ENCODE data around the gene ACSM5. TPM values are rescaled to one million over a fixed set of nuclear protein-coding genes. Genes with fewer than 3 reads are reported as not detected.
"Not testable (repeated sequence)": the region's sequence is repeated elsewhere in the genome, so short reads cannot be mapped to it uniquely, and the experiment has no call there.

ACSM5 gene
- total RNA-seq, 1 donor from 2014 or later = not detected

DNA sequence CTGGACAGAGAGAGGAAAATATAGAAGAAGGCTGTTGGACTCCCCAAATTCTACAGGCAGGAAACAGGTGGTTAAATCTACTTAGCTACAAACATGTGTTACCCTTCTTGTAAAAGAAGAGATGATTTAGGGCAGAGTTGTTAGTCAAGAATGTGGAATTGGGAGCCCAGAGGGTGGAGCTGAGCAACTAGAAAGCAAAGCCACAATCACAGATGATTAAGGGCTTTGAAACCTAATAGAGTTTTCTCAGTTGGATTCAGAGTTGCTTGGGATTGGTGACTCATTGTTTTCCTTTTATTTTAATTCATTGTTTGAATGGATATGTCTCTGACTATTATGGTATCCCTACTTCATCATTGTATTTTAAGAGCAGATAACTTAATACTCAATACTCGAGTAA is 6.2 kb downstream of the ACSM5 start:
- DNase-seq = no peak
- H3K27me3 Mint-ChIP-seq = peaks cover 8% of the 10 kb centered on the region
- H3K4me3 Mint-ChIP-seq = no peak overlapping the region
- H3K9me3 Mint-ChIP-seq = no peaks in the 10 kb centered on the region
- no peak overlapping the region for H3K27ac Mint-ChIP-seq
- no peaks in the 10 kb centered on the region for H3K36me3 Mint-ChIP-seq (ENCODE audit: low read depth)
- intact Hi-C loops (cut with micrococcal nuclease) = no loop called here
- H3K4me1 Mint-ChIP-seq = no peaks in the 10 kb centered on the region

- H3K4me1 Mint-ChIP-seq; H3K27ac Mint-ChIP-seq; H3K36me3 Mint-ChIP-seq (ENCODE audit: low read depth); H3K4me3 Mint-ChIP-seq; DNase-seq; H3K27me3 Mint-ChIP-seq; intact Hi-C loops (cut with micrococcal nuclease); H3K9me3 Mint-ChIP-seq: not testable (repeated sequence)
These were observed 9.8 kb downstream of the ACSM5 start for GRCh38 chr16:20419093-20419492.

DNA sequence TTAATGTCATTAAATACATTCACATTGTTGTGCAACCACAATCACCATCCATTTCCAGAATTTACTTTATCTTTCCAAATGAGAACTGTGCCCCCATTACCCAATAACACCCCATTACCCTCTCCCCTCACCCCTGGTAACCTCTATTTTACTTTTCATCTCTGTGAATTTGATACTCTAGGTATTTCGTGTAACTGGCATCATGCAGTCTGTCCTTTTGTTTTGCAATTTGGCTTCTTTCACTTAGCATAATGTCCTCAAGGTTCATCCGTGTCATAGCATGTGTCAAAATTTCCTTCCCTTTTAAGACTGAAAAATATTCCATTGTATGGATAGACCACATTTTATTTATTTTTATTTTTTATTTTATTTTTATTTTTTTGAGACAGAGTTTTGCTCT is 12.4 kb downstream of the ACSM5 start:
- DNase-seq; H3K36me3 Mint-ChIP-seq (ENCODE audit: low read depth); H3K9me3 Mint-ChIP-seq; H3K27ac Mint-ChIP-seq; H3K27me3 Mint-ChIP-seq; H3K4me1 Mint-ChIP-seq; intact Hi-C loops (cut with micrococcal nuclease); H3K4me3 Mint-ChIP-seq: not testable (repeated sequence)

DNA sequence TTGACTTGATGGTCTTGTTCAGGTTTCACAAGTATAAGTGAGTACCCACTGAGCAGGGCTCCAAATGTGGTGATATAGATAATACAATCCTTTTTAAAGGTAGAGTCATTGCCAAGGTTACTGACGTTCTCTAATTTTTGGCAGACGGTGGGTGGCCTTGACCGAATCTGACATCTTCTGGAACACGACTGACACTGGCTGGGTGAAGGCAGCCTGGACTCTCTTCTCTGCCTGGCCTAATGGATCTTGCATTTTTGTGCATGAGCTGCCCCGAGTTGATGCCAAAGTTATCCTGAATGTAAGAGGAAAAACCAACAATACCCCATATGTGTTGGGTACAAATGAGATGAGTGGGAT is 14.4 kb downstream of the ACSM5 start:
- intact Hi-C loops (cut with micrococcal nuclease); H3K27ac Mint-ChIP-seq; H3K4me1 Mint-ChIP-seq; H3K4me3 Mint-ChIP-seq; DNase-seq; H3K36me3 Mint-ChIP-seq (ENCODE audit: low read depth); H3K27me3 Mint-ChIP-seq; H3K9me3 Mint-ChIP-seq: not testable (repeated sequence)

DNA sequence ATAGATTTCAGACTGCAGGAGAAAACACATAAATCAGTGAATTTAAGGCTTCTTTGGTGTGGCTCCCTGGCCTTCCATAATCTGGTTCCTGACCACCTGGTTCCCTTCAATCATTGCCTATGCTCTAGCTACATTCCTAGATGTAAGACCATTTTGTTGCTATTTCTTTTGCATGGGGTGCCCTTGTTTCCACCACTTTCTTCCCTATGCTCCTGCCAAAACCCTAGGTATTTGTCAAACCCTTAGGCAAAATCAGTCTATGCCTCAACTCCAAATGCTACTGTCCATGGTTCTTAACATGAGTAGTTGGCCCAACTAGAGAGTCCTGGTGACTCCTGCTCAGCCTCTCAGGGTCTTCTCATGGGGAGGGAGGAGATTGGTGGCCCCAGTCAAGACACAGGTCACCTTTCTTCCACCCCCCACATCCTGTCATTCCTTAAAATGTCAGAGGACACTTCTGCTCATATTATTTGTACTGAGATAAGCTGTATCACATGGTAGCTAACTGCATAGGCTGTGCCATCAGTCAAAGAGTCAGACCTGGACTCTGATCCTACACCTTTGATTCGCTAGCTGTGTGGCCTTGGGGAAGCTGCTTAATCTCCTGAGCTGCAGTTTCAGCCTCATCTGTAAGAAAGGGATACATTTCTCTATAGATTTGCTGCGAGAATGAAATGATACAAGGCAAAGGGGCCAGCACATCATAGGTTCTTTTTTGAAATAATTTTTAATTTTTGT is 15.0 kb downstream of the ACSM5 start:
- no peaks in the 10 kb centered on the region for H3K27me3 Mint-ChIP-seq

DNA sequence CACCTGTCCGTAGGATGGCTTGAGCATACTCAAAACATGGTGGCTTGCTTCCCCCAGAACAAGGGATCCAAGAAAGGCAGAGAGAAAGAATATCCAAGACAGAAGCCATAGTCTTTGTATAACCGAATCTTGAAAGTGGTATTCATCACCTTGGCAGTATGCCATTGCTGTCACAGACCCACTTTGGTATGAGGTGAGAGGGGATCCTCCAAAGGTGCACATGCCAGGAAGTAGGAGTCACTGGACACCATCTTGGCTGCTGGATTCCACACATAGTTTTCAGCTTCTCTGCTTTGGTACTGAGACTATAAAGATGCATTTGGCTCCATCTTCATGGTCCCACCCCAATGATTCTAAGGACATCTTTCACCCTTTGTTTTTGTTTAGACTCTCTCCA is 18.1 kb downstream of the ACSM5 start:
- H3K9me3 Mint-ChIP-seq; H3K27ac Mint-ChIP-seq; DNase-seq; intact Hi-C loops (cut with micrococcal nuclease); H3K27me3 Mint-ChIP-seq; H3K4me3 Mint-ChIP-seq; H3K36me3 Mint-ChIP-seq (ENCODE audit: low read depth); H3K4me1 Mint-ChIP-seq: not testable (repeated sequence)

More for the DNA sequence above, 15.0 kb downstream of the ACSM5 start:
- Mint-ChIP-seq H3K4me1 (no peaks in the 10 kb centered on the region), H3K36me3 (ENCODE audit: low read depth) (no peaks in the 10 kb centered on the region), H3K4me3 (no peak overlapping the region), H3K27ac (no peak overlapping the region), H3K9me3 (no peaks in the 10 kb centered on the region)
- no peak for DNase-seq
- intact Hi-C loops (cut with micrococcal nuclease) = no loop called here

- intact Hi-C loops (cut with micrococcal nuclease); H3K4me1 Mint-ChIP-seq; H3K36me3 Mint-ChIP-seq (ENCODE audit: low read depth); H3K4me3 Mint-ChIP-seq; DNase-seq; H3K9me3 Mint-ChIP-seq; H3K27me3 Mint-ChIP-seq; H3K27ac Mint-ChIP-seq: not testable (repeated sequence)
These were observed 20.2 kb downstream of the ACSM5 start for GRCh38 chr16:20429499-20429898.

DNA sequence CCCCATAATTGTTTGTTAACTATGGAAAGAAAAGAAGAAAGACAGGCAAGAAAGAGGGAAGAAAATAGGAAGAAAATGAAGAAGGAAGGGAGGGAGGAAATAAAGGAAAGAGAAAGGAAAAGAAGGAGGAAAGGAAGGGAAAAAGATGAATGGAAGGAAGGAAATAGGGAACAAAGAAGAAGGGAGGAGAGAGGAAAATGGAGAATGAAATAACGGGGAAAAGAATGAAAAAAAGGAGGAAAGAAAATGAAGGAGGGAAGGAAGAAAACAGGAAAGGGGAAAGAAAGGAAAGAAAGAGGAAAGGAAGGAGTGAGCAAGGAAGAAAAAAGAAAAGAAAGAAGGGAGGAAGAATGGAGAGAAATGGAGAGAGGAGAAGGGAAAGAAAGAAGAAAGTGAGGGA is 21.1 kb downstream of the ACSM5 start:
- H3K9me3 Mint-ChIP-seq; H3K4me1 Mint-ChIP-seq; H3K27me3 Mint-ChIP-seq; H3K4me3 Mint-ChIP-seq; DNase-seq; H3K36me3 Mint-ChIP-seq (ENCODE audit: low read depth); H3K27ac Mint-ChIP-seq; intact Hi-C loops (cut with micrococcal nuclease): not testable (repeated sequence)

DNA sequence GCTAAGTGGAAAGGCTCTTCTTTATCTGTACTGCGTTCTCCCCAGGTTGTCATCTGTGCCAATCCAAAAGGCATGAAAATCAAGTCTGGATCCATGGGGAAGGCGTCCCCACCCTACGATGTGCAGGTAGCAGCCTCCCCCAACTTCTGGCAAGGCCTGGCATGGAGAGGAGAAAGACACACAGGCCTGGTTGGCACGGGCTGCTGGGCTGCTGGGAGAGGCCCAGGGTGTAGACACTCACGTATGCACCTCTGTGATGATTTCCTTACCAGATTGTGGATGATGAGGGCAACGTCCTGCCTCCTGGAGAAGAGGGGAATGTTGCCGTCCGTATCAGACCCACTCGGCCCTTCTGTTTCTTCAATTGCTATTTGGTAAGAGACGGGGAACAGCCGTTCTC is 21.6 kb downstream of the ACSM5 start:
- H3K27ac Mint-ChIP-seq = no peak overlapping the region
- H3K36me3 Mint-ChIP-seq (ENCODE audit: low read depth) = no peaks in the 10 kb centered on the region
- intact Hi-C loops (cut with micrococcal nuclease) = no loop called here
- H3K4me1 Mint-ChIP-seq = no peaks in the 10 kb centered on the region
- H3K4me3 Mint-ChIP-seq = no peak overlapping the region
- H3K27me3 Mint-ChIP-seq = peaks cover 2% of the 10 kb centered on the region
- DNase-seq = no peak
- H3K9me3 Mint-ChIP-seq = no peaks in the 10 kb centered on the region

DNA sequence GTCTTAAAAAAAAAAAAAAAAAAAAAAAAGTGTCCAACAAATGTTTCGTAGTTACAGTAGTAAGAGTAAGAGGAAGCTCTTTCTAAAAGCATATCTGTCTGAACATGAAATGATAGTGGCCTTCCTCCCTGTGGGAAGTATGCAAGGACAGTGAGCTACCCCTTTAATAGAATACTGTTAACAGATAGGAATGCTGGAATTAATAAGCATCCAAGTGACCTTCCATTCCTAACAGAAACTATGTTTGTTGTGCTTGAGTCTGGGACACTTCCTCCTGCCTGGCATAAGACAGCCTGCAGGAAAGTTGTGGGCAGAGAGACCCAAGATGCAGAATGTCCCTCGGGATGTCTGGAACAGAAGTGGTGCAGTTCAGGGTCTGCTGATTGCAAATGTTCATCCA is 29.6 kb downstream of the ACSM5 start:
- intact Hi-C loops (cut with micrococcal nuclease) = not testable (repeated sequence)

GRCh38 chr16:20439820-20440231 is 30.5 kb downstream of the ACSM5 start:
- H3K36me3 Mint-ChIP-seq (ENCODE audit: low read depth); H3K9me3 Mint-ChIP-seq; H3K4me1 Mint-ChIP-seq; H3K27ac Mint-ChIP-seq; intact Hi-C loops (cut with micrococcal nuclease); H3K27me3 Mint-ChIP-seq; H3K4me3 Mint-ChIP-seq; DNase-seq: not testable (repeated sequence)

More for the DNA sequence above, 29.6 kb downstream of the ACSM5 start:
- H3K36me3 Mint-ChIP-seq (ENCODE audit: low read depth); H3K9me3 Mint-ChIP-seq; H3K27ac Mint-ChIP-seq; DNase-seq; H3K27me3 Mint-ChIP-seq; H3K4me3 Mint-ChIP-seq; H3K4me1 Mint-ChIP-seq: not testable (repeated sequence)

DNA sequence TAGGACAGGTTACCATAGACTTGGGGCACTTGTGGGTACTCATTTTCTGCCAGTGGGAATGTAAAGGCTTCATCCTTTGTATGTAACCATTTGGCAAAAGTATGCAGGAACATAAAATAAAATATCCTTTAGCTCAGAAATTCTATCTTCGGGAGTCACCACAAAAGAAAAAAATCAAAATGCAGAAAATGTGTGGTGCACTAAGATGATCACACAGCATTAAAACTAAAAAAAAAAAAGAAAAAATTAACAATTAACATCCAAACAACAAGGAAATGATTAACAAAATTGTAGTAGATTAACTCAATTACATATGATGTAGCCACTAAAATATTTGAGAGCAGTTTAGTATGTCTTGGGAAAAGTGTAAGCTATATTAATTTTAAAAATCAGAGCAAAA is 31.4 kb downstream of the ACSM5 start:
- H3K36me3 Mint-ChIP-seq (ENCODE audit: low read depth); intact Hi-C loops (cut with micrococcal nuclease); H3K4me3 Mint-ChIP-seq: not testable (repeated sequence)

GRCh38 chr16:20441191-20441590 is 31.9 kb downstream of the ACSM5 start:
- DNase-seq = no peak
- no peaks in the 10 kb centered on the region for H3K36me3 Mint-ChIP-seq (ENCODE audit: low read depth)
- no peak overlapping the region for H3K4me3 Mint-ChIP-seq
- no peaks in the 10 kb centered on the region for H3K4me1 Mint-ChIP-seq
- no peaks in the 10 kb centered on the region for H3K9me3 Mint-ChIP-seq
- no peak overlapping the region for H3K27ac Mint-ChIP-seq
- no peaks in the 10 kb centered on the region for H3K27me3 Mint-ChIP-seq
- intact Hi-C loops (cut with micrococcal nuclease) = no loop called here

More for the DNA sequence above, 31.4 kb downstream of the ACSM5 start:
- not testable (repeated sequence) for DNase-seq, H3K27me3 Mint-ChIP-seq, H3K4me1 Mint-ChIP-seq, H3K9me3 Mint-ChIP-seq, H3K27ac Mint-ChIP-seq

DNA sequence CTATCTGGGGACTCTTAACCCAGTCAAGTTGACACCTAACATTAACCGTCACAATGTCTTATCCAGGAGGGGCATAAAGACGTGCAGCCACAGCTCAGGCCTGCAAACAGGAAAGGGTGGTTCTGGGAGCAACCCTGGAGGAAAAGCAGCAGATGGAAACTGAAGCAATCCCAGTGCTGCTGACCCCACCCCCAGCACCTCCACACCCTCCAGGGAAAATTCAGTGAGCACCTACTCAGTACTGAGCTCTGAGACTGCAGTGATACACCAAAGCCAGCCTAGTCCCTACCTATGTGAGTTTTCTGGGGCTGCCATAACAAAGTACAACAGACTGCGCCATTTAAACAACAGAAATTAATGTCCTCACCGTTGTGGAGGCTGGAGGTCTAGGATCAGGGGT is 32.5 kb downstream of the ACSM5 start:
- H3K4me1 Mint-ChIP-seq; H3K9me3 Mint-ChIP-seq; DNase-seq; intact Hi-C loops (cut with micrococcal nuclease); H3K27ac Mint-ChIP-seq; H3K4me3 Mint-ChIP-seq; H3K27me3 Mint-ChIP-seq; H3K36me3 Mint-ChIP-seq (ENCODE audit: low read depth): not testable (repeated sequence)

DNA sequence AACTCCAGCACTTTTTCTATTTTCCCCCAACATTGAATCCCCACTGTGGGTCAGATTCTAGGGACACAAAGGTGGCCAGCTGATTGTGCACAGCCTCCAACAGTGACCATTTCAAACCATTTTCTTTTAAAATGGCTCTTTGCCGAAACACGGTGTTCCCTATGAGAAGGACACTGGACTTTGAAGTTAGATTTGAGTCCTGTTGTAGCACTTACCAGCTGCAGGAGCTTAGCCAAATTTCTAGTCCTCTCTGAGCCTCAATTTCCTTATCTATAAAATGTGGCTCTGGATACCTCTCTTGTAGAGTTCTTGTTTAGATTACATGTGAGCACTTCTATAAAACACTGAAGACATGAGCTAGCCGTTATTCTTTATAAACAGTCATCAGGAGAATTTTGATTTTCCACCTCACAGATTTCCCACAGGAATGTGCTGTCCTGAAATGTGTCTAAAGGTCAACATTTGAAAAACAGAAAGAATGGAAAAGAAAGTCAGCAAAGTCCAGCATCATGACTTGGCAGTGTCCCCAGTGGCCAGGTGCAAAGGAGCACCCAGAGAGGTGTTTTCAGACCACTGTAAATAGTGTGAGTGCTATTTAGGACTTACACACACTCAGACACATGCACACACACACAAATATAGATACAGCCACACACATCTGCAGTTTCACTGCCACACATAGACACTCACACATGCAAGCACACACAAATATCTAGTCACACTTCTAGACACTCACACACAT is 37.5 kb downstream of the ACSM5 start:
- H3K4me3 Mint-ChIP-seq; intact Hi-C loops (cut with micrococcal nuclease); H3K27ac Mint-ChIP-seq; H3K4me1 Mint-ChIP-seq; DNase-seq; H3K36me3 Mint-ChIP-seq (ENCODE audit: low read depth); H3K9me3 Mint-ChIP-seq; H3K27me3 Mint-ChIP-seq: not testable (repeated sequence)

Measured in activated CD4-positive, alpha-beta T cell treated with anti-CD3 and anti-CD28 coated beads, Interleukin-2, amount 10 ng/mL, durations not matched to agents 24 days and 14 days (primary cell).